Left ventricle myocardium inferior (tissue), 1 donor: ENCODE results near the gene GNA15. TPM values are rescaled to one million over a fixed set of nuclear protein-coding genes. Genes with fewer than 3 reads are reported as not detected.

ENCODE experiments used
- DNase-seq: peaks from one replicate; pipeline ENCODE4 v3.0.0-alpha.2; 2020
- H3K27ac ChIP-seq: fragments of 200-600 bp; replicated peaks from 2 replicates; pipeline ENCODE4 v1.8.0; 2021
- H3K27me3 ChIP-seq: fragments of 200-600 bp; 2 replicates; pipeline ENCODE4 v1.8.0; 2021; ENCODE audit warnings: low read depth
- H3K36me3 ChIP-seq: fragments of 200-600 bp; 2 replicates; pipeline ENCODE4 v1.8.0; 2021
- H3K4me1 ChIP-seq: fragments of 200-600 bp; 2 replicates; pipeline ENCODE4 v1.8.0; 2021
- H3K4me3 ChIP-seq: fragments of 200-600 bp; 2 replicates; pipeline ENCODE4 v1.8.0; 2021; ENCODE audit warnings: mild to moderate bottlenecking, moderate library complexity
- H3K9me3 ChIP-seq: fragments of 200-600 bp; replicated peaks from 2 replicates; pipeline ENCODE4 v1.8.0; 2021
- intact Hi-C: fragments of 100-400 bp; cut with micrococcal nuclease; formaldehyde crosslinking; loops from one replicate; pipeline ENCODE4 v1.11.0; 2022
- total RNA-seq: library from RNA; stranded (reverse); fragmentation: NEBNext Ultra II Directional; extraction: Animal tissue kit (Norgen Biotek cat#: 25700); gene quantifications from one replicate; pipeline ENCODE4 v1.2.1, GENCODE V29; 2021
- TF ChIP-seq, protein P1 (sequence below): fragments of 200-600 bp; IDR thresholded peaks from 2 replicates; pipeline ENCODE4 v1.8.0; 2021; ENCODE audit warnings: antibody characterized with exemption, mild to moderate bottlenecking, borderline replicate concordance
- donor health status: DM: no; HTN: yes; CAD: no; lungs with severe emphysema.

Gene GNA15
- total RNA-seq, 1 donor from 2014 or later: 1.2 TPM

DNA sequence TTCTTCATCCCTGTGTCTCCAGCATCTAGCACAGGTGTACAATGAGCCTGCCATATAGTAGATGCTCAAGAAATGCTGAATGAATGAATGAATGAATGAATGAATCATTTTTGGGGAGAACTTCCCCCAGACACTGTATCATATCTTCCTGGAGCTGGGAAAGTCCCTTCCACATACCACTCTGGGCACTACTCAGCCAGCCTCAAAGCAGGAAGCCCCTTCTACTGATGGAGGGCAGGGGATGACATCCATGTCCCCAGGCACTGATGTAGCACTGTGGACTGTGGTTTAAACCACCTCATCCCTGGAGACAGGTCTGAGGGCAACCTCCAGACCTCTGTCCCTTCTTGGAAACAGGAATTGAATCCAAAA lies 4.8 kb downstream of the GNA15 start:
- Histone ChIP-seq H3K4me1 (peaks cover 33% of the 10 kb centered on the region), H3K36me3 (no peaks in the 10 kb centered on the region), H3K27ac (no peak overlapping the region), H3K4me3 (no peak overlapping the region), H3K9me3 (peaks cover 13% of the 10 kb centered on the region), H3K27me3 (no peaks in the 10 kb centered on the region)
- TF ChIP-seq, protein P1, sequence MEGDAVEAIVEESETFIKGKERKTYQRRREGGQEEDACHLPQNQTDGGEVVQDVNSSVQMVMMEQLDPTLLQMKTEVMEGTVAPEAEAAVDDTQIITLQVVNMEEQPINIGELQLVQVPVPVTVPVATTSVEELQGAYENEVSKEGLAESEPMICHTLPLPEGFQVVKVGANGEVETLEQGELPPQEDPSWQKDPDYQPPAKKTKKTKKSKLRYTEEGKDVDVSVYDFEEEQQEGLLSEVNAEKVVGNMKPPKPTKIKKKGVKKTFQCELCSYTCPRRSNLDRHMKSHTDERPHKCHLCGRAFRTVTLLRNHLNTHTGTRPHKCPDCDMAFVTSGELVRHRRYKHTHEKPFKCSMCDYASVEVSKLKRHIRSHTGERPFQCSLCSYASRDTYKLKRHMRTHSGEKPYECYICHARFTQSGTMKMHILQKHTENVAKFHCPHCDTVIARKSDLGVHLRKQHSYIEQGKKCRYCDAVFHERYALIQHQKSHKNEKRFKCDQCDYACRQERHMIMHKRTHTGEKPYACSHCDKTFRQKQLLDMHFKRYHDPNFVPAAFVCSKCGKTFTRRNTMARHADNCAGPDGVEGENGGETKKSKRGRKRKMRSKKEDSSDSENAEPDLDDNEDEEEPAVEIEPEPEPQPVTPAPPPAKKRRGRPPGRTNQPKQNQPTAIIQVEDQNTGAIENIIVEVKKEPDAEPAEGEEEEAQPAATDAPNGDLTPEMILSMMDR: no peak
- intact Hi-C loops: no loop called here
- no peak for DNase-seq

DNA sequence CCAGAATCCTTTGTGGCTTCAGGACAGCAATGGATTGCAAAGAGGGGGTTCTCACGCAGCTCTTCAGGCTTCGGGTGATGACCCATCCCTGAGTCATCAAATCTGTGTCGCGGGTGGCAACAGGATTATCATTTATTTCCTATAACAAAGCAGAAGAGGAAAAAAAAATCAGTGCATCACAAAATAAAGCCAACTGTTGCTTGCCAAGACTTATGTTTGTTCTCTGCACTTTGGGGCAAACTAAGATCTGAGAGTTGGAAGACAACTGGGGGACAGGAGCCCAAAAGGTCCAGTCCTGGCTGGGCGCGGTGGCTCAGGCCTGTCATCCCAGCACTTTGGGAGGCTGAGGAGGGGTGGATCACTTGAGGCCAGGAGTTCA lies 6.4 kb downstream of the GNA15 start:
- Histone ChIP-seq H3K9me3 (peaks cover 13% of the 10 kb centered on the region), H3K4me1 (peaks cover 19% of the 10 kb centered on the region), H3K4me3 (no peak overlapping the region), H3K27ac (peak overlapping the region; percentile 73), H3K36me3 (no peaks in the 10 kb centered on the region), H3K27me3 (no peaks in the 10 kb centered on the region)
- intact Hi-C loops: no loop called here
- TF ChIP-seq, protein P1: no peak
- no peak for DNase-seq

DNA sequence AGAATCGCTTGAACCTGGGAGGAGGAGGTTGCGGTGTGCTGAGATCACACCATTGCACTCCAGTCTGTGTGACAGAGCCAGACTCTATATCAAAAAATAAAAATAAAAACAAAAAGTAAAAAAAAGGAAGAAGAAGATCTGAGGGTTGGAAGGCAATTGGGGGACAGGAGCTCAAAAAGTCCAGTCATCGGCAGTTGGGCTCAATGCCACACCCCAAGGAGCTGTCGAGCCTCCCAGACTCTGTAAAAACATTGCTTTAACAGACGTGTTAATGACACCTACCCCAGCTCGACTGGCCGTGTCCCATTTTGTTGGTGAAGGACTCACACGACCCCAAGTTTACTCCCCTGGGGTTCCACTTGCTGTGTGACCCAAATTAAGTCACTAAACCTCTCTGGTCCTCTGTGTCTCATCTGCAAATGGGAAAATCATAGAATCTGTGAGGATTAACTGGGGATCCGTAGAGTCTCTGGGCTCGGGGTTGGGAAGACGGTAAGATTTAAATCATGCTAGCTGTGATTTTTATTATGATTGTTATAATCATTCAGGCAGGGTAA lies 7.0 kb downstream of the GNA15 start:
- H3K9me3 ChIP-seq: peaks cover 13% of the 10 kb centered on the region
- no peak overlapping the region for H3K4me3 ChIP-seq
- H3K27ac ChIP-seq: peak overlapping the region; percentile 73
- intact Hi-C loops: no loop called here
- no peak for DNase-seq
- TF ChIP-seq, protein P1: no peak
- H3K4me1 ChIP-seq: peaks cover 15% of the 10 kb centered on the region
- no peaks in the 10 kb centered on the region for H3K27me3 ChIP-seq
- no peaks in the 10 kb centered on the region for H3K36me3 ChIP-seq

DNA sequence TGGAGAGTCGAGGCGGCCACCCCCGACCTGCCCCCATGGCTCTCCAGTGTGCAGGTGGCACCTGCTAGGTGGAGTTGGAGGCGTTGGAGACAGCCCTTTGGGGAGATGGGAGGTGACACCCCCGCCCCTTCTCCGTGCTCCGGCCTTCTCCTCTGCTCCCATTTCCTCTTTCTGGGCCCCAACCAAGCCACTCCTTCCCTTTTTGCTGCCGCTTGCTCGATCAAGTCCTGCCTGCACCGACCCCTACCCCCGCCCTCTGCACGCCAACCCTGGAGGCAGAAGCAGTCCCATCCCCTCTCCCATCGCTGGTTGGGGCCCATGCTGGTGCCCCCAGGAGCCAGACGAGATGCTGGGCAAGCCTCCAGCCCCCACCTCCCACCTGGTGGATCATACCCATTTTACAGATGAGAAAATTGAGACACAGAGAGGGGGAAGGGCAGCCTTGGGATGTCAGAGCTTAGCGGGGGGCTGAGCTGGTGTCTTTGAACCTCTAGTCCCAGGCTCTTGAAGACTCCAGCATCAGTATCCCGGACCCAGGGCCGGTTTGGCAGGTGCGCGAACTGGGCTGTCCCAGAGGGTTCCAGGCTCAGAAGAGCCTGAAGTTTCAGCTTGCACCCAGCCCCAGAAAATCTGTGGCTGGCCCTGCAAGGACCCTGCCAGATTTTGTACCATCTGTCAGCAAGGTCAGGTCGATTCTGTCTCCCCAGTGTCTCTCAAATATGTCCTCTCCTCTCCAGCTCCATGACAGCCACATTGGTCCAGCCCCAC lies 10.3 kb downstream of the GNA15 start:
- intact Hi-C loops: no loop called here
- peak overlapping the region; percentile 5 for H3K27ac ChIP-seq
- peaks cover 15% of the 10 kb centered on the region for H3K27me3 ChIP-seq
- H3K4me3 ChIP-seq: no peak overlapping the region
- no peaks in the 10 kb centered on the region for H3K36me3 ChIP-seq
- H3K4me1 ChIP-seq: peaks cover 15% of the 10 kb centered on the region
- TF ChIP-seq, protein P1: no peak
- H3K9me3 ChIP-seq: no peaks in the 10 kb centered on the region
- DNase-seq: peak; percentile 49

DNA sequence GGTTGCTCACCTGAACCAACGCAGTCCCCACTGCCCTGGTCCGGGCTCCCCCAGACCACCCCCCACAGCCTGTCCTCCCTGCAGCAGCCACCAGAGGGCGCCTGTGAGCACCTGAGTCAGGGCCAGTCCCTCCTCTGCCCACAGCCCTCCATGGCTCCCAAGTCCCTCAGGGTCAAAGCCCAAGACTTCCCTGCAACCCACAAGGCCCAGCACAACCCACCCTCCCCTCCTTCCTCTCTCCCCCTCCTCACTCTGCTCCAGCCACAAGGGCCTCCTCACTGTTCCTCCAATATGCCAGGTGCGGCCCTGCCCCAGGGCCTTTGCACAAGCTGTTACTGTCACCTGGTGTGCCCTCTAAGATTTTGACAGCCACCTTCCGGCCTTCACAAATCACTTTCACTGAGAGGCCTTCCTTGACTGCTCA lies 10.9 kb downstream of the GNA15 start:
- TF ChIP-seq, protein P1: peak; percentile 65
- no peak overlapping the region for H3K27ac ChIP-seq
- DNase-seq: no peak

More for the DNA sequence above, 10.9 kb downstream of the GNA15 start:
- Histone ChIP-seq H3K27me3 (peaks cover 21% of the 10 kb centered on the region), H3K36me3 (no peaks in the 10 kb centered on the region), H3K4me1 (peaks cover 10% of the 10 kb centered on the region), H3K9me3 (no peaks in the 10 kb centered on the region), H3K4me3 (no peak overlapping the region)
- intact Hi-C loops: no loop called here
